ENCODE results near the gene TOMM7.
"Not testable (repeated sequence)": the region's sequence is repeated elsewhere in the genome, so short reads cannot be mapped to it uniquely, and the experiment has no call there.

The TOMM7 gene

DNA sequence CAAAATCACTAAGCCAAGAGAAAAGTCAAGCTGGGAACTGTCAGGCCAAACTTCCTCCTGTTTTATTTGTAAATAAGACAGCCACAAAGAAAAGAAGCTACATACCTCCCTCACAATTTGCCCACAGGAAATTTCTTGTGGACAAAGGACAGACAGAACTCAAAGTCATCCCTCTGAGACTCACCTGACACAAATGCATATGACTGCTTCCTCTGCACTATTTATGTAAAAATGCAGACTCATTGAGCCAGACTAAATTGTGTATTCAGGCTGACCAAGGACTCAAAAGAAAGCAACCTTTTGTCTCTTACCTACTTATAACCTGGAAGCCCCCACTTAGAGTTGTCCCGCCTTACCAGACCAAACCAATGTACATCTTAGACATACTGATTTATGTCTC, 11.8 kb downstream of the TOMM7 start:
- DNase-seq (ENCODE audit: insufficient read length, low spot score) (no peak), FAIRE-seq (no peak)
- TF ChIP-seq, protein P1, sequence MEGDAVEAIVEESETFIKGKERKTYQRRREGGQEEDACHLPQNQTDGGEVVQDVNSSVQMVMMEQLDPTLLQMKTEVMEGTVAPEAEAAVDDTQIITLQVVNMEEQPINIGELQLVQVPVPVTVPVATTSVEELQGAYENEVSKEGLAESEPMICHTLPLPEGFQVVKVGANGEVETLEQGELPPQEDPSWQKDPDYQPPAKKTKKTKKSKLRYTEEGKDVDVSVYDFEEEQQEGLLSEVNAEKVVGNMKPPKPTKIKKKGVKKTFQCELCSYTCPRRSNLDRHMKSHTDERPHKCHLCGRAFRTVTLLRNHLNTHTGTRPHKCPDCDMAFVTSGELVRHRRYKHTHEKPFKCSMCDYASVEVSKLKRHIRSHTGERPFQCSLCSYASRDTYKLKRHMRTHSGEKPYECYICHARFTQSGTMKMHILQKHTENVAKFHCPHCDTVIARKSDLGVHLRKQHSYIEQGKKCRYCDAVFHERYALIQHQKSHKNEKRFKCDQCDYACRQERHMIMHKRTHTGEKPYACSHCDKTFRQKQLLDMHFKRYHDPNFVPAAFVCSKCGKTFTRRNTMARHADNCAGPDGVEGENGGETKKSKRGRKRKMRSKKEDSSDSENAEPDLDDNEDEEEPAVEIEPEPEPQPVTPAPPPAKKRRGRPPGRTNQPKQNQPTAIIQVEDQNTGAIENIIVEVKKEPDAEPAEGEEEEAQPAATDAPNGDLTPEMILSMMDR (IDR thresholded peaks at IDR 0.05; ENCODE audit: insufficient read depth, missing control alignments), result no peak

- FAIRE-seq (no peak), DNase-seq (ENCODE audit: insufficient read length, low spot score) (no peak)
- TF ChIP-seq, protein P1 (IDR thresholded peaks at IDR 0.05; ENCODE audit: insufficient read depth, missing control alignments), result no peak
Measured at GRCh38 chr7:22809902-22810642, 12.6 kb downstream of the TOMM7 start.

- FAIRE-seq (no peak), DNase-seq (ENCODE audit: insufficient read length, low spot score) (no peak)
- TF ChIP-seq, protein P1 (IDR thresholded peaks at IDR 0.05; ENCODE audit: insufficient read depth, missing control alignments), result no peak
Measured at GRCh38 chr7:22808140-22808539, 14.5 kb downstream of the TOMM7 start.

DNA sequence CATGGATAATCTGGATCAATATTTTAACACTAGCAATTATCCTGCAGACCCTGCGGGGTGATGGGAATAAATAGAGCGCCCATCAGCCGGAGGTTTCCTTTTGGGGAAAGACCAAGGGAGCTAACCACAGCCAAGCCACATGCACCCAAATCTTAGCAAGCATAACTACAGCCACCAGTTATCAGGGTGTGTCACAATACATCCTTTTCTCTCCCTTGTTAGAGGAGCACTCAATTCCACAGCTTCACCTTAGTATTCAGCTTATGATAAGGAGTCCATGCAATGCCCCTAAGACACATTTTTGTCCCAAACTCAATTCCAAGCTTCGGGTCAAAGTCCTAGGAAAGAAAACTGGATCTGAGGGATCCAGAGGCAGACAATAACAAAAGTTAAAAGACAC, 15.9 kb downstream of the TOMM7 start:
- TF ChIP-seq, protein P1 (IDR thresholded peaks at IDR 0.05; ENCODE audit: insufficient read depth, missing control alignments), result no peak
- DNase-seq (ENCODE audit: insufficient read length, low spot score) (no peak), FAIRE-seq (no peak)

GRCh38 chr7:22805227-22805626, 17.4 kb downstream of the TOMM7 start:
- FAIRE-seq (no peak), DNase-seq (ENCODE audit: insufficient read length, low spot score) (no peak)
- TF ChIP-seq, protein P1 (IDR thresholded peaks at IDR 0.05; ENCODE audit: insufficient read depth, missing control alignments), result no peak

DNA sequence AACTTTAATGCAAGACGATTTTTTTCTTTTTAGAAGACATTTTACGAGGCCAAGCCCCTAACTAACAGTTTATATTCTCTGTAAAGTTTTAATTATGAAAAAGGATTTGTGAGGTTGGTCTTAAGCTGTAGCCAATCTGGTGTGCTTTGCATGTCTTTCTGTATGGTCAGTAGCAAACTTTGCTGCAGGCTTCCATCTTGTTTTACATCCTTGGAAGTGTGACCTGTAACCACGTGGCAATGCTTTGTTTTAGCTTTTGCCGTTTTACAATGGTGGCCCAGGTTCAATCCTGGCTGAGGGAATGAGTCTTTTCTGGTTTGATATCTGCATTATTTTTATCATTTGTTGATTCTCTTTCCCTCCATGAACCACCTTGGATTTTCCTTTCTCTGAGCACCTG, 19.8 kb downstream of the TOMM7 start:
- FAIRE-seq; DNase-seq (ENCODE audit: insufficient read length, low spot score): not testable (repeated sequence)

DNA sequence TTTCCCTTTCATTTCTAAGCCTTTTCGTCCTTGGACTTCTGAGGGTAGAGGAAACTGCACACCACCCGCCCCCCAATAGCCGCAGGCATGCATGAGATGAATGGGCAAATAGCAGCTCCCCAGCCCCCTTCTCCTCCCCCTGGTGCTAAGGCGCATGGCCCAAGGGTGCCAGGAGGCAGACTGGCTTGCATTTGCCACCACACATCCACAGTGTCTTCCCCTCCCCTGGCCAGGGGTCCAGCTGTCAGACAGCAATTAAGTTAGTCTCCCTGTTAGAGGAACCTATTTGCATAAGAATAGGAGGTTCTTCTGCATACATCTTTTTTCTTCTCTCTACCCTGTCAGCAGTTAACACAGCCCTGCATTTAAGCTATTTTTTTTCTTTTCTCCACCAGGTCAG, 20.2 kb downstream of the TOMM7 start:
- FAIRE-seq, result no peak
- TF ChIP-seq, protein P1 (IDR thresholded peaks at IDR 0.05; ENCODE audit: insufficient read depth, missing control alignments), result no peak
- no peak for DNase-seq (ENCODE audit: insufficient read length, low spot score)
